CD14-positive monocyte (primary cell): Measurements from ENCODE around the gene CSAD. TPM values are rescaled to one million over a fixed set of nuclear protein-coding genes. Genes with fewer than 3 reads are reported as not detected.

Source experiments
- DNase-seq, 3 donors: peaks; one replicate each; pipeline ENCODE4 v3.0.0-alpha.2; 2011 to 2022
- H2AFZ ChIP-seq: 2 replicates; pipeline ENCODE4 v1.6.0; 2012; ENCODE audit warnings: mild to moderate bottlenecking, low read depth, low read length, inconsistent platforms; ENCODE audit not compliant: insufficient read depth, poor library complexity, severe bottlenecking
- H3K27ac ChIP-seq, 2 donors: 1 replicate in 1 of 2; 2 replicates in 1 of 2; pipeline ENCODE4 v1.5.1; 2012 to 2013; ENCODE audit warnings: low read length in 2 of 2, control low read depth in 1 of 2, inconsistent platforms in 1 of 2, low read depth in 1 of 2, mild to moderate bottlenecking in 1 of 2
- H3K27me3 ChIP-seq, 2 donors: one replicate each; pipeline versions ENCODE4 v1.6.0 to v1.6.1; 2011 to 2013; ENCODE audit warnings: low read length in 2 of 2; ENCODE audit not compliant: control insufficient read depth in 2 of 2, insufficient read depth in 2 of 2
- H3K36me3 ChIP-seq, 2 donors: replicated peaks in 1 of 2; 1 replicate in 1 of 2; 2 replicates in 1 of 2; pipeline versions ENCODE4 v1.5.1 to v1.6.1; 2012 to 2013; ENCODE audit warnings: low read length in 2 of 2, control low read depth in 1 of 2, inconsistent platforms in 1 of 2, mild to moderate bottlenecking in 1 of 2; ENCODE audit not compliant: insufficient read depth in 2 of 2, control insufficient read depth in 1 of 2
- H3K4me1 ChIP-seq, 2 donors: 1 replicate in 1 of 2; 2 replicates in 1 of 2; pipeline versions ENCODE4 v1.5.1 to v1.6.1; 2012 to 2013; ENCODE audit warnings: low read length in 2 of 2, control low read depth in 1 of 2, inconsistent platforms in 1 of 2, mild to moderate bottlenecking in 1 of 2, moderate library complexity in 1 of 2; ENCODE audit not compliant: insufficient read depth in 2 of 2, control insufficient read depth in 1 of 2
- H3K4me2 ChIP-seq: replicated peaks from 2 replicates; pipeline ENCODE3; 2012; ENCODE audit warnings: low read length, moderate library complexity, mild to moderate bottlenecking; ENCODE audit not compliant: poor library complexity, severe bottlenecking; ENCODE audit errors: extremely low read depth
- H3K4me3 ChIP-seq, 3 experiments: fragments of 200-600 bp in 1 of 3; sonication (generic) in 1 of 3; replicated peaks in 1 of 3; 1 replicate in 2 of 3; 2 replicates in 1 of 3; pipeline ENCODE4 v1.5.1; 2011 to 2013; ENCODE audit warnings: low read length in 3 of 3, mild to moderate bottlenecking in 3 of 3, control low read depth in 2 of 3, low read depth in 2 of 3, inconsistent platforms in 1 of 3, moderate library complexity in 1 of 3
- H3K79me2 ChIP-seq: 2 replicates; pipeline ENCODE4 v1.6.0; 2012; ENCODE audit warnings: mild to moderate bottlenecking, control low read depth, inconsistent platforms, low read length, moderate library complexity; ENCODE audit not compliant: insufficient read depth
- H3K9ac ChIP-seq: 2 replicates; pipeline ENCODE4 v1.6.0; 2017; ENCODE audit warnings: low read length, mild to moderate bottlenecking; ENCODE audit not compliant: insufficient read depth, poor library complexity, severe bottlenecking
- H3K9me3 ChIP-seq, 2 donors: replicated peaks in 1 of 2; 1 replicate in 1 of 2; 2 replicates in 1 of 2; pipeline versions ENCODE4 v1.5.1 to v1.6.1; 2012 to 2013; ENCODE audit warnings: low read length in 2 of 2, control low read depth in 1 of 2; ENCODE audit not compliant: control insufficient read depth in 1 of 2, insufficient read depth in 1 of 2
- H4K20me1 ChIP-seq: 2 replicates; pipeline ENCODE4 v1.6.0; 2012; ENCODE audit warnings: mild to moderate bottlenecking, low read length, control low read depth, moderate library complexity; ENCODE audit not compliant: insufficient read depth
- H3K27ac Mint-ChIP-seq, 7 donors: one replicate each; pipeline ENCODE4 v1.8.0; 2020; ENCODE audit warnings: mild to moderate bottlenecking in 7 of 7, mixed read lengths in 7 of 7, moderate library complexity in 6 of 7, inconsistent platforms in 2 of 7
- H3K27me3 Mint-ChIP-seq, 3 donors: one replicate each; pipeline ENCODE4 v1.8.0; 2021 to 2022; ENCODE audit warnings: low read depth in 3 of 3, mild to moderate bottlenecking in 3 of 3, mixed read lengths in 3 of 3, moderate library complexity in 3 of 3, inconsistent platforms in 1 of 3
- H3K36me3 Mint-ChIP-seq, 2 donors: one replicate each; pipeline ENCODE4 v1.8.0; 2020; ENCODE audit warnings: mixed read lengths in 2 of 2, inconsistent platforms in 1 of 2, mild to moderate bottlenecking in 1 of 2
- H3K4me1 Mint-ChIP-seq: one replicate; pipeline ENCODE4 v1.8.0; 2020; ENCODE audit warnings: mild to moderate bottlenecking, mixed read lengths
- H3K4me3 Mint-ChIP-seq, 2 donors: one replicate each; pipeline ENCODE4 v1.8.0; 2020; ENCODE audit warnings: mild to moderate bottlenecking in 2 of 2, mixed read lengths in 2 of 2, moderate library complexity in 1 of 2
- H3K9me3 Mint-ChIP-seq, 7 donors: one replicate each; pipeline ENCODE4 v1.8.0; 2020 to 2022; ENCODE audit warnings: mixed read lengths in 7 of 7, mild to moderate bottlenecking in 6 of 7, moderate library complexity in 6 of 7, inconsistent platforms in 2 of 7
- CTCF ChIP-seq: fragments of 200-600 bp; IDR thresholded peaks from one replicate; pipeline ENCODE4 v1.8.0; 2022; ENCODE audit warnings: antibody characterized with exemption, mild to moderate bottlenecking
- WGBS: methylation state at CpG from one replicate; pipeline ENCODE4 v1.1.5; 2013; ENCODE audit warnings: missing lambda C conversion rate; ENCODE audit not compliant: insufficient coverage; 5-methylcytosine and 5-hydroxymethylcytosine counted together
- intact Hi-C, 2 donors: fragments of 100-400 bp; cut with micrococcal nuclease; formaldehyde crosslinking; loops; one replicate each; pipeline versions ENCODE4 v1.15.0 to v1.15.1; 2023
- polyA plus RNA-seq, 3 donors: library from polyadenylated mRNA; depleted of rRNA in 1 of 3; unstranded in 2 of 3; stranded (reverse) in 1 of 3; fragments of 300-500 nt in 2 of 3; fragments of >200 nt in 1 of 3; fragmentation: Illumina TruSeq in 2 of 3; gene quantifications; 1 replicate in 2 of 3; 2 replicates in 1 of 3; pipeline ENCODE4 v1.2.3, GENCODE V29; 2012 to 2021

Gene CSAD
- polyA plus RNA-seq, 3 donors: 1.3 to 145 (median 1.4) TPM

GRCh38 chr12:53122961-53123468 is 57.7 kb downstream of the CSAD start:
- Histone ChIP-seq H3K4me2 (no peak overlapping the region), H3K79me2 (no peaks in the 10 kb centered on the region), H2AFZ (no peak overlapping the region), H3K27me3 (no peaks in the 10 kb centered on the region), H3K4me1 (peaks cover 9 to 11% of the 10 kb centered on the region in 2 donors), H3K27ac (no peak overlapping the region), H3K36me3 (no peaks in the 10 kb centered on the region), H3K4me3 (no peak overlapping the region), H4K20me1 (no peaks in the 10 kb centered on the region), H3K9me3 (no peaks in the 10 kb centered on the region), H3K9ac (no peak overlapping the region)
- WGBS: 100% methylated on average over 4 of the region's 10 CpGs
- peaks cover 2 to 7% (median 3%) of the 10 kb centered on the region in 3 donors for H3K27me3 Mint-ChIP-seq
- H3K27ac Mint-ChIP-seq: no peak overlapping the region
- DNase-seq: no peak
- peaks cover 0 to 4% (median 0%) of the 10 kb centered on the region in 7 donors for H3K9me3 Mint-ChIP-seq
- no peak for TF ChIP-seq CTCF
- intact Hi-C loops: no loop called here
- no peak overlapping the region for H3K4me3 Mint-ChIP-seq
- H3K36me3 Mint-ChIP-seq: no peaks in the 10 kb centered on the region
- H3K4me1 Mint-ChIP-seq: peaks cover 11% of the 10 kb centered on the region

- no peak for DNase-seq
- TF ChIP-seq CTCF: no peak
- no peak overlapping the region for H3K9ac ChIP-seq
- peaks cover 0 to 4% (median 0%) of the 10 kb centered on the region in 7 donors for H3K9me3 Mint-ChIP-seq
- H3K27ac Mint-ChIP-seq: peak overlapping the region in 1 of 7 donors; percentile 33
- no peaks in the 10 kb centered on the region for H3K36me3 Mint-ChIP-seq
- no peaks in the 10 kb centered on the region for H3K36me3 ChIP-seq
- H3K4me3 ChIP-seq: no peak overlapping the region
- 97% methylated on average over 6 of the region's 12 CpGs for WGBS
- intact Hi-C loops: no loop called here
- H4K20me1 ChIP-seq: no peaks in the 10 kb centered on the region
- no peaks in the 10 kb centered on the region for H3K4me1 Mint-ChIP-seq
- peaks cover 2 to 4% (median 3%) of the 10 kb centered on the region in 3 donors for H3K27me3 Mint-ChIP-seq
- H3K4me1 ChIP-seq: no peaks in the 10 kb centered on the region
- no peak overlapping the region for H2AFZ ChIP-seq
- no peak overlapping the region for H3K27ac ChIP-seq
- no peak overlapping the region for H3K4me3 Mint-ChIP-seq
- H3K27me3 ChIP-seq: no peaks in the 10 kb centered on the region
- H3K9me3 ChIP-seq: no peaks in the 10 kb centered on the region
- H3K4me2 ChIP-seq: no peak overlapping the region
- H3K79me2 ChIP-seq: no peaks in the 10 kb centered on the region
Observed at GRCh38 chr12:53120685-53121525, 59.8 kb downstream of the CSAD start.
